HCT116 (cell line): Measurements from ENCODE around the gene ARHGDIG. TPM values are rescaled to one million over a fixed set of nuclear protein-coding genes. Genes with fewer than 3 reads are reported as not detected.

Source experiments
- ATAC-seq: fragments of 200-7000 bp; cut with Tn5 transposase; 2 replicates; pipeline ENCODE4 v1.9.1; 2020; ENCODE audit warnings: mild to moderate bottlenecking, moderate library complexity
- BruUV-seq: library from RNA; stranded (reverse); fragments of 400-500 nt; replicated peaks from 2 replicates; lab custom pipeline; 2021; lab: Mats Ljungman, UMichigan
- CTCF ChIA-PET: fragments of 300-600 bp; sonication (Branson Sonifier 250); formaldehyde crosslinking; loops from one replicate; lab custom pipeline; 2021; ENCODE audit warnings: antibody characterized with exemption; lab: Charles Lee
- POLR2A ChIA-PET: fragments of 300-600, 350-600 bp; sonication (Branson Sonifier 250); formaldehyde crosslinking; loops from one replicate; lab custom pipeline; 2021; ENCODE audit warnings: antibody characterized with exemption; lab: Charles Lee
- RAD21 ChIA-PET, 2 experiments: fragments of 300-600 bp; sonication (Branson Sonifier 250); formaldehyde crosslinking; loops; one replicate each; lab custom pipeline; 2023; ENCODE audit warnings: low total read pairs in 2 of 2; ENCODE audit not compliant: uncharacterized antibody in 2 of 2, unreplicated experiment in 2 of 2, low non-redundant PET in 1 of 2; lab: Charles Lee
- DNase-seq: peaks from one replicate; pipeline ENCODE4 v3.0.0-alpha.2; 2010; ENCODE audit warnings: low read depth, low spot score
- H2AFZ ChIP-seq: fragments of 200-600 bp; shearing (Covaris generic), sonication (generic); 2 replicates; pipeline ENCODE4 v1.6.1; 2017; ENCODE audit warnings: low read depth, mixed run types, mixed read lengths, antibody characterized with exemption, low read length; ENCODE audit not compliant: poor library complexity, severe bottlenecking
- H3K27ac ChIP-seq: 2 replicates; pipeline ENCODE4 v1.5.1; 2012; ENCODE audit warnings: low read depth, low read length
- H3K27me3 ChIP-seq: fragments of 200-600 bp; sonication (generic); 2 replicates; pipeline ENCODE4 v1.6.1; 2016; ENCODE audit warnings: mixed run types, low read length, mixed read lengths; ENCODE audit not compliant: insufficient read depth
- H3K36me3 ChIP-seq, 2 experiments: fragments of 200-500 bp in 1 of 2; fragments of 200-600 bp in 1 of 2; sonication (Bioruptor generic) in 1 of 2; sonication (generic) in 1 of 2; 2 replicates each; pipeline versions ENCODE4 v1.5.1 to v1.6.1; 2014 to 2016; ENCODE audit warnings: low read length in 2 of 2, inconsistent platforms in 1 of 2, mixed read lengths in 1 of 2, mixed run types in 1 of 2; ENCODE audit not compliant: insufficient read depth in 2 of 2, control insufficient read depth in 1 of 2
- H3K4me1 ChIP-seq, 2 experiments: fragments of 200-600 bp in 1 of 2; sonication (generic) in 1 of 2; 2 replicates each; pipeline versions ENCODE4 v1.5.1 to v1.6.1; 2012 to 2017; ENCODE audit warnings: low read length in 2 of 2, inconsistent platforms in 1 of 2, mild to moderate bottlenecking in 1 of 2, mixed read lengths in 1 of 2, mixed run types in 1 of 2, moderate library complexity in 1 of 2; ENCODE audit not compliant: insufficient read depth in 2 of 2, control insufficient read depth in 1 of 2
- H3K4me2 ChIP-seq: fragments of 200-600 bp; sonication (generic); 2 replicates; pipeline ENCODE4 v1.6.1; 2017; ENCODE audit warnings: mixed run types, low read length, mixed read lengths
- H3K4me3 ChIP-seq, 2 experiments: fragments of 200-600 bp in 1 of 2; sonication (generic) in 1 of 2; replicated peaks in 1 of 2; 2 replicates each; pipeline ENCODE4 v1.5.1; 2011 to 2016; ENCODE audit warnings: low read length in 2 of 2, control low read depth in 1 of 2, low read depth in 1 of 2, mild to moderate bottlenecking in 1 of 2, mixed read lengths in 1 of 2, mixed run types in 1 of 2
- H3K79me2 ChIP-seq: fragments of 200-600 bp; sonication (generic); 2 replicates; pipeline ENCODE4 v1.6.1; 2017; ENCODE audit warnings: mild to moderate bottlenecking, mixed run types, low read length, moderate library complexity, mixed read lengths; ENCODE audit not compliant: insufficient read depth
- H3K9ac ChIP-seq: fragments of 200-600 bp; sonication (generic); 2 replicates; pipeline ENCODE4 v1.6.1; 2016; ENCODE audit warnings: low read length, mixed read lengths
- H3K9me2 ChIP-seq: fragments of 200-600 bp; sonication (generic), shearing (Covaris generic); 2 replicates; pipeline ENCODE4 v1.6.1; 2017; ENCODE audit warnings: mixed run types, mild to moderate bottlenecking, moderate library complexity; ENCODE audit not compliant: insufficient read depth
- H3K9me3 ChIP-seq, 2 experiments: fragments of 200-500 bp in 1 of 2; fragments of 200-600 bp in 1 of 2; sonication (Bioruptor generic) in 1 of 2; sonication (generic) in 1 of 2; 2 replicates each; pipeline ENCODE4 v1.6.1; 2014 to 2017; ENCODE audit warnings: low read length in 2 of 2, mixed read lengths in 2 of 2, inconsistent platforms in 1 of 2, low read depth in 1 of 2, mild to moderate bottlenecking in 1 of 2, mixed run types in 1 of 2, moderate library complexity in 1 of 2; ENCODE audit not compliant: control insufficient read depth in 1 of 2, insufficient read depth in 1 of 2
- H4K20me1 ChIP-seq: fragments of 200-600 bp; sonication (generic), shearing (Covaris generic); 2 replicates; pipeline ENCODE4 v1.6.1; 2017; ENCODE audit warnings: mixed run types, mild to moderate bottlenecking, moderate library complexity; ENCODE audit not compliant: insufficient read depth
- EGR1 ChIP-seq: IDR thresholded peaks from 2 replicates; pipeline ENCODE4 v1.6.1; 2012; ENCODE audit warnings: low read depth
- EZH2phosphoT487 ChIP-seq: fragments of 200-600 bp; IDR thresholded peaks from 2 replicates; pipeline ENCODE4 v1.6.1; 2018; ENCODE audit warnings: antibody characterized with exemption, borderline replicate concordance
- JUND ChIP-seq: IDR thresholded peaks from 2 replicates; pipeline ENCODE4 v1.6.1; 2012
- POLR2A ChIP-seq: IDR thresholded peaks from 2 replicates; pipeline ENCODE4 v1.7.0; 2011; ENCODE audit warnings: borderline replicate concordance; ENCODE audit not compliant: insufficient read depth, insufficient read length; ENCODE audit errors: extremely low read depth
- ZBTB33 ChIP-seq: IDR thresholded peaks from 2 replicates; pipeline ENCODE4 v1.6.1; 2011; ENCODE audit warnings: mild to moderate bottlenecking, low read length, moderate library complexity; ENCODE audit not compliant: insufficient replicate concordance; ENCODE audit errors: extremely low read depth
- ZNF274 ChIP-seq: fragments of 200-500 bp; sonication (Bioruptor generic); IDR thresholded peaks from 2 replicates; pipeline ENCODE4 v1.6.1; 2014; ENCODE audit warnings: mild to moderate bottlenecking, low read depth, low read length, inconsistent platforms
- intact Hi-C: fragments of 100-400 bp; cut with micrococcal nuclease; formaldehyde crosslinking; loops from 2 replicates; pipeline ENCODE4 v1.10.0; 2022
- total RNA-seq: library from RNA; stranded (reverse); gene quantifications from one replicate; pipeline ENCODE4 v1.2.1, GENCODE V29; 2021; ENCODE audit not compliant: unreplicated experiment

Gene ARHGDIG
- total RNA-seq, 1 experiment from 2014 or later = not detected

DNA sequence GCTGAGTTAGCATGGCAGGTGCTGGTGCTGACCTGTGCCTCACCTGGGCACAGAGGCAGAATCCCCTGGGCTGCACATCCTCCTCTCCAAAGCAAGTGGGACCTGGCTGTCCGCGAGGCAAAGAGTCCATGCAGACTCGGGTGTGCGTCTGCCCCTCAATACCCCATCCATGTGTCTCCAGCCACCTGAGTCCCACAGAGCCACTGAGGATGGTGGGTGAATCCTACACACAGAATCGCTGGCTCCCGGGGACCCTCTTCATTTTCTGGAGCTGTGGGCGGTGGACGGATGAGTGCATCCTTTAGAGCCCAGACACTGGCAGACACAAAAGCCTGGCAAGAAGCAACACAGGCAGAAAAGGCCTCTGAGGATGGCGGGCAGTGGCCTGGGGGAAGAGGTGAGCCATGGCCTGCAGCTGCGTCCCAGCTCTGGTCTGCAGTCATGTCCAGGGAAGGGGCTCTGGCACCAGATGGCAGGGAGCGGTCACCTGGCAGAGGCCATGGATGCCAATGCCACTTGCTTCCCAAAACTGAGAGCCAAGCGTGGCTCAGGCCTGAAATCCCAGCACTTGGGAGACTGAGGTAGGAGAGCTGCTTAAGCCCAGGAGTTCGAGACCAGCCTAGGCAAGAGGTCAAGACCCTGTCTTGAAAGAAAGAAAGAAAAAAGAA lies 42.2 kb downstream of the ARHGDIG start:
- H4K20me1 ChIP-seq = no peaks in the 10 kb centered on the region
- H3K27ac ChIP-seq = no peak overlapping the region
- ATAC-seq = no peak
- no peaks in the 10 kb centered on the region for H3K9me2 ChIP-seq
- H3K4me1 ChIP-seq = peaks cover 3 to 14% of the 10 kb centered on the region in 2 experiments
- no peak overlapping the region for H2AFZ ChIP-seq
- TF ChIP-seq EGR1 (no peak), ZBTB33 (no peak), JUND (no peak), EZH2phosphoT487 (no peak)
- no TSS peak for BruUV-seq
- DNase-seq = no peak
- intact Hi-C loops = no loop called here
- ChIA-PET POLR2A (no interaction called here), CTCF (no interaction called here), RAD21 (no interaction called here)
- no peaks in the 10 kb centered on the region for H3K9me3 ChIP-seq
- H3K36me3 ChIP-seq = no peaks in the 10 kb centered on the region
- H3K27me3 ChIP-seq = no peaks in the 10 kb centered on the region
- no peak overlapping the region for H3K9ac ChIP-seq
- no peak overlapping the region for H3K4me2 ChIP-seq
- H3K4me3 ChIP-seq = no peak overlapping the region
- peaks cover 41% of the 10 kb centered on the region for H3K79me2 ChIP-seq

- Histone ChIP-seq H4K20me1 (no peaks in the 10 kb centered on the region), H3K9me3 (no peaks in the 10 kb centered on the region), H3K27me3 (no peaks in the 10 kb centered on the region), H3K9me2 (no peaks in the 10 kb centered on the region), H3K4me2 (no peak overlapping the region), H2AFZ (no peak overlapping the region), H3K79me2 (peaks cover 26% of the 10 kb centered on the region; the same call in 1 of the 2 replicates), H3K9ac (no peak overlapping the region), H3K4me3 (no peak overlapping the region), H3K4me1 (peaks cover 15 to 29% of the 10 kb centered on the region in 2 experiments), H3K27ac (no peak overlapping the region), H3K36me3 (no peaks in the 10 kb centered on the region)
- no TSS peak for BruUV-seq
- intact Hi-C loops = no loop called here
- POLR2A ChIA-PET = no interaction called here
- CTCF ChIA-PET = no interaction called here
- DNase-seq (no peak), ATAC-seq (no peak)
- RAD21 ChIA-PET = no interaction called here
- TF ChIP-seq JUND (no peak), ZBTB33 (no peak), ZNF274 (no peak), POLR2A (no peak)
Observed at GRCh38 chr16:324201-324450, 43.7 kb downstream of the ARHGDIG start.
